Thyroid gland (tissue), 4 donors: ENCODE data around the gene GABPB2. TPM values are rescaled to one million over a fixed set of nuclear protein-coding genes. Genes with fewer than 3 reads are reported as not detected.

Experiments
- DNase-seq, 2 donors: peaks; one replicate each; pipeline ENCODE4 v3.0.0-alpha.2; 2019
- H3K27ac ChIP-seq, 3 donors: fragments of 200-600 bp; sonication (generic); 1 replicate in 2 of 3; 2 replicates in 1 of 3; pipeline ENCODE4 v1.5.1; 2016 to 2019; ENCODE audit warnings: mild to moderate bottlenecking in 1 of 3, moderate library complexity in 1 of 3
- H3K27me3 ChIP-seq: fragments of 200-600 bp; sonication (generic); one replicate; pipeline ENCODE4 v1.5.1; 2019
- H3K36me3 ChIP-seq, 2 donors: fragments of 200-600 bp; sonication (generic); one replicate each; pipeline ENCODE4 v1.5.1; 2016 to 2019
- H3K4me1 ChIP-seq, 2 donors: fragments of 200-600 bp; sonication (generic); one replicate each; pipeline ENCODE4 v1.5.1; 2017 to 2019
- H3K4me3 ChIP-seq, 3 donors: fragments of 200-600 bp; sonication (generic); replicated peaks in 1 of 3; 1 replicate in 2 of 3; 2 replicates in 1 of 3; pipeline ENCODE4 v1.5.1; 2016; ENCODE audit warnings: mild to moderate bottlenecking in 1 of 3
- H3K9me3 ChIP-seq: fragments of 200-600 bp; sonication (generic); one replicate; pipeline ENCODE4 v1.5.1; 2017
- POLR2A ChIP-seq, 2 donors: fragments of 450-650 bp; IDR thresholded peaks; one replicate each; pipeline ENCODE4 v1.6.1; 2017; ENCODE audit warnings: antibody characterized with exemption in 2 of 2, mild to moderate bottlenecking in 2 of 2, moderate library complexity in 1 of 2
- WGBS, 2 donors: methylation state at CpG; one replicate each; pipeline ENCODE4 v1.1.5; 2017; 5-methylcytosine and 5-hydroxymethylcytosine counted together
- intact Hi-C: fragments of 100-400 bp; cut with DNase I; formaldehyde crosslinking; loops from one replicate; pipeline ENCODE4 v1.15.1; 2023
- total RNA-seq, 4 donors: library from RNA; depleted of rRNA; stranded (reverse); fragments of >200 nt; gene quantifications; one replicate each; pipeline ENCODE4 v1.2.3, GENCODE V29; 2016
- TF ChIP-seq, protein P1 (sequence below), 6 experiments: fragments of 200-600 bp in 3 of 6; fragments of 450-650 bp in 3 of 6; sonication (generic) in 3 of 6; IDR thresholded peaks; one replicate each; pipeline ENCODE4 v1.5.1; 2016 to 2019; ENCODE audit warnings: antibody characterized with exemption in 6 of 6, mild to moderate bottlenecking in 2 of 6, inconsistent platforms in 1 of 6, moderate library complexity in 1 of 6

GABPB2 gene
- total RNA-seq, 4 donors from 2014 or later, result 14.9 to 22.2 (median 18.3) TPM

DNA sequence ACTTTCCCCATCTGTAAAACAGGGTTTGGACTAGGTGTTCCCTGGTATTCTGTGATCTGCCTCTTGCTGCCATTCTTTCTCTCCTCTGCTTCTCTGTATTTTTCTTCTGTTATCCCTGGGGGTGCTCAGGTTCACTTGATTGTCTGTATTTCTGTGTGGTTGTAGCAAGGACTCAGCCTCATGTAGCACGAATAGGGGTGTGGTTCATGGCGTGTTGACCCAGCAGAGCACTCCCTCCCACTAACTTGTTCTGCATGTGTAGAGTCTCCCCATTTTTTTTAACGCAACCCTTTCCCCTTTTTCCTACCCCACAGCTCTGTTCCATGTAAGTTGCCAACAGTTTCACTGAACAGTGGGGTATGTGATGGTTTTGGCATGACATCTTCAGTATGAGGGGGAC, 35.4 kb upstream of the GABPB2 start:
- no peak for DNase-seq
- intact Hi-C loops, result no loop called here
- H3K36me3 ChIP-seq, result peaks cover 22 to 37% of the 10 kb centered on the region in 2 donors
- TF ChIP-seq, protein P1, sequence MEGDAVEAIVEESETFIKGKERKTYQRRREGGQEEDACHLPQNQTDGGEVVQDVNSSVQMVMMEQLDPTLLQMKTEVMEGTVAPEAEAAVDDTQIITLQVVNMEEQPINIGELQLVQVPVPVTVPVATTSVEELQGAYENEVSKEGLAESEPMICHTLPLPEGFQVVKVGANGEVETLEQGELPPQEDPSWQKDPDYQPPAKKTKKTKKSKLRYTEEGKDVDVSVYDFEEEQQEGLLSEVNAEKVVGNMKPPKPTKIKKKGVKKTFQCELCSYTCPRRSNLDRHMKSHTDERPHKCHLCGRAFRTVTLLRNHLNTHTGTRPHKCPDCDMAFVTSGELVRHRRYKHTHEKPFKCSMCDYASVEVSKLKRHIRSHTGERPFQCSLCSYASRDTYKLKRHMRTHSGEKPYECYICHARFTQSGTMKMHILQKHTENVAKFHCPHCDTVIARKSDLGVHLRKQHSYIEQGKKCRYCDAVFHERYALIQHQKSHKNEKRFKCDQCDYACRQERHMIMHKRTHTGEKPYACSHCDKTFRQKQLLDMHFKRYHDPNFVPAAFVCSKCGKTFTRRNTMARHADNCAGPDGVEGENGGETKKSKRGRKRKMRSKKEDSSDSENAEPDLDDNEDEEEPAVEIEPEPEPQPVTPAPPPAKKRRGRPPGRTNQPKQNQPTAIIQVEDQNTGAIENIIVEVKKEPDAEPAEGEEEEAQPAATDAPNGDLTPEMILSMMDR (IDR thresholded peaks at IDR 0.05), result no peak
- TF ChIP-seq POLR2A (IDR thresholded peaks at IDR 0.05), result no peak
- no peaks in the 10 kb centered on the region for H3K27me3 ChIP-seq
- peaks cover 5 to 10% of the 10 kb centered on the region in 2 donors for H3K4me1 ChIP-seq
- no peak overlapping the region for H3K4me3 ChIP-seq
- H3K9me3 ChIP-seq, result no peaks in the 10 kb centered on the region
- 94 to 96% methylated on average over 3 of the region's 3 CpGs for WGBS, 2 donors
- H3K27ac ChIP-seq, result no peak overlapping the region

DNA sequence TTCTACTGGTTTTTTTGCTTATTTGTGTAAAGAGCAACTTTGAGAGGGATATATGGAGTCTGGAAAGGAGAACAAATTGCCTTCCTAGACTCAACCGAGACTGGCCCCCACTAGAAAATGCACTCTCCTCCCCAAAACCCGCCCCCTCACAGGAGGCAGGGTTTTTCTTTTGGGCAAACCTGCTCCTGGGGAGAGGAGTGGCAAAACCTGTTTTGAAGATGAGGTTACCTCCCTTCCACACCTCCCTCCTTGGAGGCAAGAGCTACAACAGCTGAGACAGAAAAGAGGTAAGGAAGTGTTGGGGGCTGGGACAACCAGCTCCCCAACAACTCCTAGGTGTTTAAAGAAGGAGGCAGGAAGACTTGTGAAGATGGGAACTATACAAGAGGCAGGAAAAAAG, 34.2 kb upstream of the GABPB2 start, which contains the start of gene BNIPL:
Gene BNIPL, plus strand, starts transcription at position 231 of the 400 bp plus-strand sequence. Its CDS starts 140 bp downstream, at position 371.
- Histone ChIP-seq H3K36me3 (peaks cover 16 to 27% of the 10 kb centered on the region in 2 donors), H3K4me3 (no peak within 1 kb of the TSS), H3K4me1 (peaks cover 5 to 6% of the 10 kb centered on the region in 2 donors), H3K27me3 (no peaks in the 10 kb centered on the region), H3K27ac (peak within 1 kb of the TSS in 1 of 3 donors; percentile 30), H3K9me3 (no peaks in the 10 kb centered on the region)
- 30 to 38% methylated on average over 2 of the region's 2 CpGs for WGBS, 2 donors
- peak in 1 of 2 donors; percentile 10 for TF ChIP-seq POLR2A (IDR thresholded peaks at IDR 0.05)
- TF ChIP-seq, protein P1 (IDR thresholded peaks at IDR 0.05), result no peak
- intact Hi-C loops, result no loop called here
- peak; percentile 63 to 64 for DNase-seq

DNA sequence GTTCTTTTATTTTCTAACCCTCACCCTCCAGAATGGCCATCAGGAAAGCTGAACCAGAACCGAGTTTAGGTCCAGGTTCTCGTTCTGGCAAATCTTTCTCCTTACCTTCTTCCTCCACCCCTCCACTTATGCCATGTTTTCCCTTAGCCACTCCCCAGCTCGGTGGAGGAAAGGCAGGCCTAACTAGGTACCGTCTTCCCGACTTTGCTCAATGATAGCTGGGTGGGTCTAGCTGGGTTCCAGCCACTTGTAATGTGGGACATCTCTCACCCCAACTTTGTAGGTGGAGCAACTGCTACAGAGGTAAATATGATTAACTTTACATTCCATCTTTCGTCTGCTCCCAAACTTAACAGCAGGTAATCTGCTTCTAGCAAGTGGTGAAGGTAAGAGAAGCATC, 33.5 kb upstream of the GABPB2 start:
- TF ChIP-seq, protein P1 (IDR thresholded peaks at IDR 0.05), result no peak
- no peak for TF ChIP-seq POLR2A (IDR thresholded peaks at IDR 0.05)
- Histone ChIP-seq H3K36me3 (peaks cover 16 to 20% of the 10 kb centered on the region in 2 donors), H3K9me3 (no peaks in the 10 kb centered on the region), H3K27me3 (no peaks in the 10 kb centered on the region), H3K4me3 (no peak overlapping the region), H3K4me1 (peaks cover 5 to 6% of the 10 kb centered on the region in 2 donors), H3K27ac (peak overlapping the region in 1 of 3 donors; percentile 30)
- intact Hi-C loops, result no loop called here
- no peak for DNase-seq
- 79 to 82% methylated on average over 6 of the region's 6 CpGs for WGBS, 2 donors

DNA sequence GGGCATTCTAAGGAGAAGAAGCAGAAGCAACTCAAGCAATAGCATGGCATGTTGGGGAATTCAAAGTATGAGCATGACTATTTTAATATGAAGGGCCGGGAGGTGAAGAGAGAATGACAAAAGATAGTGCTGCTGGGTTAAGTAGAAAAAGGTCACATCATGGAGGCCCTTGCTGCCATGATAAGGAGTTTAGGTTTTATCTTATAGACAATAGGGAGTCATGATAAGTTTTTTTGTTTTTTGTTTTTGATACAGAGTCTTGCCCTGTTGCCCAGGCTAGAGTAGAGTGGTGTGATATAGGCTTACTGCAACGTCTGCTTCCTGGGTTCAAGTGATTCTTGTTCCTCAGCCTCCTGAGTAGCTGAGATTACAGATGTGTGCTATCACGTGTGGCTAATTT, 31.0 kb upstream of the GABPB2 start:
- Histone ChIP-seq H3K4me1 (peaks cover 5 to 6% of the 10 kb centered on the region in 2 donors), H3K36me3 (peaks cover 6 to 11% of the 10 kb centered on the region in 2 donors), H3K27me3 (no peaks in the 10 kb centered on the region), H3K4me3 (no peak overlapping the region), H3K27ac (no peak overlapping the region), H3K9me3 (no peaks in the 10 kb centered on the region)
- TF ChIP-seq, protein P1 (IDR thresholded peaks at IDR 0.05), result no peak
- no peak for TF ChIP-seq POLR2A (IDR thresholded peaks at IDR 0.05)
- intact Hi-C loops, result no loop called here
- DNase-seq, result no peak
- WGBS, 2 donors, result 94 to 95% methylated on average over 3 of the region's 3 CpGs

DNA sequence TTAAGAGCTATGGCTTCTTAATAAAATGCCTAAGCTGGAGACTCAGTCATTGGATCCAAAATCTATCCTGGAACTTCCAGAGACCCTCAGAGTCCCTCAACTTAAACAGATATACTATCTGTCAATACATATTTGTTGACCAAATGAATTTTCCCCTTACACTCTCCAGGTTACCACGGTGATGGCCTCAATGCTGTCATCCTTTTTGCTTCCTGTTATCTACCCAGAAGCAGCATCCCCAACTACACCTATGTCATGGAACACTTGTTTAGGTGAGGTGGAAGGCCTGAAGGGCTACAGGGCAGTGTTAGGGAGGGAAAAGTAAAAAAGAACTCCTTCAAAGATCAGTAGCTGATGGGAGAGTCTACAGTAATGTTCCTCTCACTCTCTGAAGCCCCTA, 27.4 kb upstream of the GABPB2 start:
- Histone ChIP-seq H3K27me3 (no peaks in the 10 kb centered on the region), H3K36me3 (peaks cover 0 to 5% of the 10 kb centered on the region in 2 donors), H3K4me3 (no peak overlapping the region), H3K4me1 (peaks cover 5% of the 10 kb centered on the region in 2 donors), H3K9me3 (no peaks in the 10 kb centered on the region), H3K27ac (no peak overlapping the region)
- intact Hi-C loops, result no loop called here
- WGBS, 2 donors, result 80 to 88% methylated on average over 1 of the region's 1 CpG
- TF ChIP-seq POLR2A (IDR thresholded peaks at IDR 0.05), result no peak
- TF ChIP-seq, protein P1 (IDR thresholded peaks at IDR 0.05), result no peak
- no peak for DNase-seq
